H1 (cell line): ENCODE data around the gene SNRPN. TPM values are rescaled to one million over a fixed set of nuclear protein-coding genes. Genes with fewer than 3 reads are reported as not detected.

Experiments
- CTCF ChIA-PET: fragments of 300-600 bp; sonication (Branson Sonifier 250); formaldehyde crosslinking; loops from one replicate; lab custom pipeline; 2021; ENCODE audit not compliant: partially characterized antibody; lab: Charles Lee
- POLR2A ChIA-PET: fragments of 300-600 bp; sonication (Branson Sonifier 250); formaldehyde crosslinking; loops from one replicate; lab custom pipeline; 2021; ENCODE audit warnings: inconsistent platforms; ENCODE audit not compliant: partially characterized antibody; lab: Charles Lee
- DNase-seq, 2 experiments: peaks; one replicate each; pipeline versions ENCODE4 v3.0.0 to v3.0.0-alpha.2; 2010 to 2022; ENCODE audit warnings: low spot score in 2 of 2, low read depth in 1 of 2, mixed read lengths in 1 of 2
- FAIRE-seq: peaks from 2 replicates; lab custom pipeline; 2011; peaks lifted over from hg19 to GRCh38; lab: Jason Lieb, UNC
- H2AFZ ChIP-seq: 2 replicates; pipeline ENCODE4 v1.8.1; 2012; ENCODE audit warnings: low read length, inconsistent platforms
- H2AK5ac ChIP-seq: 2 replicates; pipeline ENCODE4 v1.6.1; 2013; ENCODE audit warnings: low read depth, low read length
- H2BK120ac ChIP-seq: replicated peaks from 2 replicates; pipeline ENCODE3; 2013; ENCODE audit warnings: low read depth, low read length, inconsistent platforms
- H2BK12ac ChIP-seq: 2 replicates; pipeline ENCODE4 v1.6.1; 2013; ENCODE audit warnings: low read depth, low read length
- H2BK15ac ChIP-seq: 2 replicates; pipeline ENCODE4 v1.6.1; 2013; ENCODE audit warnings: low read length
- H2BK20ac ChIP-seq: 2 replicates; pipeline ENCODE4 v1.6.1; 2013; ENCODE audit warnings: low read length
- H2BK5ac ChIP-seq: 2 replicates; pipeline ENCODE4 v1.6.1; 2013; ENCODE audit warnings: low read depth, low read length
- H3K14ac ChIP-seq: 2 replicates; pipeline ENCODE4 v1.6.1; 2013; ENCODE audit warnings: inconsistent platforms; ENCODE audit not compliant: insufficient read length
- H3K18ac ChIP-seq: 2 replicates; pipeline ENCODE4 v1.6.1; 2013; ENCODE audit warnings: low read length; ENCODE audit errors: extremely low read depth
- H3K23ac ChIP-seq: 2 replicates; pipeline ENCODE4 v1.6.1; 2013; ENCODE audit warnings: inconsistent platforms; ENCODE audit not compliant: insufficient read length
- H3K23me2 ChIP-seq: 2 replicates; pipeline ENCODE4 v1.6.1; 2013; ENCODE audit warnings: low read depth, low read length
- H3K27ac ChIP-seq: 2 replicates; pipeline ENCODE4 v1.6.1; 2011; ENCODE audit warnings: low read depth, low read length, inconsistent platforms
- H3K27me3 ChIP-seq, 4 experiments: replicated peaks in 1 of 4; 1 replicate in 1 of 4; 2 replicates in 3 of 4; pipeline versions ENCODE4 v1.6.1 to v1.8.1; 2011 to 2013; ENCODE audit warnings: low read length in 3 of 4, mild to moderate bottlenecking in 3 of 4, inconsistent platforms in 2 of 4, mixed read lengths in 2 of 4, moderate library complexity in 1 of 4; ENCODE audit not compliant: control insufficient read depth in 3 of 4, insufficient read depth in 3 of 4; ENCODE audit errors: extremely low read depth in 1 of 4
- H3K36me3 ChIP-seq, 4 experiments: 2 replicates each; pipeline versions ENCODE4 v1.6.1 to v1.8.1; 2011 to 2013; ENCODE audit warnings: mild to moderate bottlenecking in 4 of 4, low read length in 3 of 4, moderate library complexity in 2 of 4, control low read depth in 1 of 4, inconsistent platforms in 1 of 4; ENCODE audit not compliant: insufficient read depth in 4 of 4, control insufficient read depth in 2 of 4
- H3K4ac ChIP-seq: replicated peaks from 2 replicates; pipeline ENCODE3; 2013; ENCODE audit warnings: low read length, low read depth, mixed read lengths, inconsistent platforms; ENCODE audit not compliant: insufficient read length
- H3K4me1 ChIP-seq, 4 experiments: replicated peaks in 1 of 4; 1 replicate in 1 of 4; 2 replicates in 3 of 4; pipeline versions ENCODE4 v1.6.1 to v1.8.1; 2011 to 2013; ENCODE audit warnings: low read length in 3 of 4, inconsistent platforms in 2 of 4, mixed read lengths in 1 of 4; ENCODE audit not compliant: insufficient read depth in 4 of 4, control insufficient read depth in 3 of 4
- H3K4me2 ChIP-seq, 2 experiments: 2 replicates each; pipeline versions ENCODE4 v1.6.1 to v1.8.1; 2011 to 2013; ENCODE audit warnings: low read depth in 2 of 2, low read length in 2 of 2, control low read depth in 1 of 2, inconsistent platforms in 1 of 2, mild to moderate bottlenecking in 1 of 2; ENCODE audit not compliant: insufficient read depth in 1 of 2
- H3K4me3 ChIP-seq, 4 experiments: fragments of 200-600, 300-600 bp in 1 of 4; sonication (generic), shearing (Covaris generic), sonication (Bioruptor Twin) in 1 of 4; 2 replicates each; pipeline versions ENCODE4 v1.5.1 to v1.8.1; 2011 to 2016; ENCODE audit warnings: low read length in 4 of 4, low read depth in 3 of 4, control low read depth in 2 of 4, inconsistent platforms in 2 of 4, mild to moderate bottlenecking in 2 of 4, mixed read lengths in 1 of 4, moderate library complexity in 1 of 4; ENCODE audit not compliant: insufficient read depth in 2 of 4; ENCODE audit errors: extremely low read depth in 1 of 4
- H3K56ac ChIP-seq: replicated peaks from 2 replicates; pipeline ENCODE3; 2013; ENCODE audit warnings: low read depth, mild to moderate bottlenecking, mixed read lengths, low read length, inconsistent platforms; ENCODE audit not compliant: insufficient read length
- H3K79me1 ChIP-seq: 2 replicates; pipeline ENCODE4 v1.6.1; 2013; ENCODE audit warnings: low read depth, low read length, control low read depth
- H3K79me2 ChIP-seq, 2 experiments: 2 replicates each; pipeline versions ENCODE4 v1.6.1 to v1.8.1; 2012 to 2013; ENCODE audit warnings: low read length in 2 of 2, mild to moderate bottlenecking in 2 of 2, inconsistent platforms in 1 of 2; ENCODE audit not compliant: insufficient read depth in 2 of 2, control insufficient read depth in 1 of 2
- H3K9ac ChIP-seq, 4 experiments: replicated peaks in 1 of 4; 1 replicate in 1 of 4; 2 replicates in 3 of 4; pipeline versions ENCODE4 v1.6.1 to v1.8.1; 2011 to 2013; ENCODE audit warnings: low read depth in 3 of 4, low read length in 3 of 4, control low read depth in 2 of 4, mild to moderate bottlenecking in 2 of 4, moderate library complexity in 2 of 4, inconsistent platforms in 1 of 4; ENCODE audit errors: extremely low read depth in 1 of 4
- H3K9me3 ChIP-seq, 2 experiments: 2 replicates each; pipeline versions ENCODE4 v1.6.1 to v1.8.1; 2012 to 2013; ENCODE audit warnings: mild to moderate bottlenecking in 2 of 2, moderate library complexity in 2 of 2, control low read depth in 1 of 2, inconsistent platforms in 1 of 2, low read depth in 1 of 2, low read length in 1 of 2, mixed read lengths in 1 of 2; ENCODE audit not compliant: insufficient read depth in 2 of 2
- H4K20me1 ChIP-seq, 2 experiments: replicated peaks in 1 of 2; 2 replicates each; pipeline versions ENCODE3 to v1.8.1; 2011 to 2013; ENCODE audit warnings: inconsistent platforms in 2 of 2, low read length in 2 of 2, mild to moderate bottlenecking in 1 of 2; ENCODE audit not compliant: insufficient read depth in 2 of 2, control insufficient read depth in 1 of 2
- H4K5ac ChIP-seq: 2 replicates; pipeline ENCODE4 v1.6.1; 2013; ENCODE audit warnings: low read length, low read depth, mixed read lengths, inconsistent platforms; ENCODE audit not compliant: insufficient read length
- H4K8ac ChIP-seq: 2 replicates; pipeline ENCODE4 v1.8.0; 2013; ENCODE audit warnings: mild to moderate bottlenecking, moderate library complexity, low read length, inconsistent platforms; ENCODE audit not compliant: insufficient read depth; ENCODE audit errors: extremely low read depth
- H4K91ac ChIP-seq: replicated peaks from 2 replicates; pipeline ENCODE3; 2013; ENCODE audit warnings: low read length, mixed read lengths, inconsistent platforms; ENCODE audit not compliant: insufficient read length
- BACH1 ChIP-seq: IDR thresholded peaks from 2 replicates; pipeline ENCODE4 v1.6.1; 2012; ENCODE audit warnings: low read length, improper control_type of control experiment
- POLR2A ChIP-seq, 2 experiments: IDR thresholded peaks; 1 replicate in 1 of 2; 2 replicates in 1 of 2; pipeline ENCODE4 v1.6.1; 2011; ENCODE audit warnings: low read depth in 2 of 2, low read length in 2 of 2, mild to moderate bottlenecking in 2 of 2; ENCODE audit errors: control extremely low read depth in 1 of 2
- SAP30 ChIP-seq: fragments of 300-600 bp; sonication (generic); IDR thresholded peaks from 2 replicates; pipeline ENCODE4 v1.7.1; 2012; ENCODE audit warnings: low read length, moderate library complexity, mild to moderate bottlenecking, inconsistent platforms; ENCODE audit not compliant: insufficient read depth, insufficient replicate concordance
- SUZ12 ChIP-seq: fragments of 200-600 bp; sonication (generic); IDR thresholded peaks from 2 replicates; pipeline ENCODE4 v1.6.1; 2012; ENCODE audit warnings: mild to moderate bottlenecking, inconsistent platforms, low read length, moderate library complexity, mixed read lengths
- TAF7 ChIP-seq: optimal IDR thresholded peaks from 2 replicates; pipeline ENCODE3; 2011; ENCODE audit warnings: low read depth, mild to moderate bottlenecking, inconsistent platforms, low read length, moderate library complexity, borderline replicate concordance
- TCF12 ChIP-seq: IDR thresholded peaks from 2 replicates; pipeline ENCODE4 v1.6.1; 2011; ENCODE audit warnings: low read depth, mild to moderate bottlenecking, low read length
- WGBS, 2 experiments: shearing (Covaris generic) in 1 of 2; methylation state at CpG; one replicate each; pipeline versions ENCODE4 v1.1.6 to v1.1.7; 2013 to 2015; ENCODE audit warnings: low lambda C conversion rate in 2 of 2, mixed read lengths in 2 of 2, inconsistent platforms in 1 of 2, low coverage in 1 of 2, missing lambda C conversion rate in 1 of 2; ENCODE audit not compliant: insufficient replicate concordance in 2 of 2, insufficient coverage in 1 of 2, insufficient read length in 1 of 2; ENCODE audit errors: extremely low coverage in 1 of 2, missing lambda C conversion rate in 1 of 2; 5-methylcytosine and 5-hydroxymethylcytosine counted together
- polyA plus RNA-seq, 7 experiments: library from polyadenylated mRNA; depleted of rRNA in 3 of 7; stranded (reverse) in 5 of 7; unstranded in 2 of 7; fragments of >200 nt in 5 of 7; fragments of 200-250 nt in 2 of 7; gene quantifications; 1 replicate in 5 of 7; 2 replicates in 1 of 7; 4 replicates in 1 of 7; pipeline versions ENCODE4 v1.2.1 to v1.2.3, GENCODE V29; 2011 to 2013; ENCODE audit warnings: missing spikeins in 2 of 7, mixed read lengths in 2 of 7
- total RNA-seq: library from RNA; stranded (reverse); fragmentation: NEBNext Ultra II Directional; extraction: Animal tissue kit (Norgen Biotek cat#: 25700); gene quantifications from 2 replicates; pipeline ENCODE4 v1.2.1, GENCODE V29; 2021

The SNRPN gene
- total and polyA plus RNA-seq, 2 of the 8 experiments (the other 6 are each of a cell fraction or from before 2014, with no cell fraction given): 905 to 1,396 TPM

DNA sequence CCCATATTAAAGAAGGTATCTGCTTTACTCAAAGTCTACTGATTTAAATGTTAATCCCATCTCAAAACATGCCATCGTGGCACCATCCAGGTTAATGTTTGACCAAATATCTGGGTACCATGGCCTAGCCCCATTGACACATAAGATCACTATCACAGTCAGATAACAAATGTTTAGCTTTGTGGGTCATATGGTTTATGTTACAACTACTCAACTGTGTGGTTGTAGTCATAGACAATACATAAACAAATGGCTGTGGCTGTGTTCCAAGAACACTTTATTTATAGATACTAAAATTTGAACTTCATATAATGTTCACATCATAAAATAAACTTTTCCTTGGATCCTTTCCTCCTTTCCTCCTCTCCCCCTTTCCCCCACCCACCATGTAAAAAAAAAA is 9.8 kb upstream of the SNRPN start:
- no peak overlapping the region for H2BK120ac ChIP-seq
- no peak overlapping the region for H2BK15ac ChIP-seq
- no peak overlapping the region for H4K5ac ChIP-seq
- DNase-seq: no peak
- no peak overlapping the region for H3K27ac ChIP-seq
- ChIA-PET CTCF (interaction anchor here (0.6 kb wide), 1 partner anchor 10 kb away, joined by 3 read pairs; no protein-coding TSS in a partner anchor), POLR2A (interaction anchor here (0.6 to 3.1 kb wide), 4 partner anchors 12 to 110 kb away, joined by 3 to 16 read pairs (median 4); no protein-coding TSS in a partner anchor)
- no peak overlapping the region for H3K23ac ChIP-seq
- no peak overlapping the region for H2BK12ac ChIP-seq
- no peaks in the 10 kb centered on the region for H3K36me3 ChIP-seq
- no peak overlapping the region for H2BK5ac ChIP-seq
- no peaks in the 10 kb centered on the region for H4K20me1 ChIP-seq
- no peaks in the 10 kb centered on the region for H3K27me3 ChIP-seq
- no peak overlapping the region for H2AK5ac ChIP-seq
- H3K79me1 ChIP-seq: no peaks in the 10 kb centered on the region
- H3K4me3 ChIP-seq: no peak overlapping the region
- H3K14ac ChIP-seq: no peak overlapping the region
- 81% methylated on average over 1 of the region's 1 CpG; no CpG with 5 or more reads in 1 of the 2 experiments for WGBS, 2 experiments
- no peak for TF ChIP-seq POLR2A (IDR thresholded peaks at IDR 0.05; ENCODE audit: control extremely low read depth in 1 of 2, low read depth in 2 of 2, low read length in 2 of 2)
- no peak for TF ChIP-seq SAP30
- TF ChIP-seq TCF12: no peak
- TF ChIP-seq TAF7: no peak
- TF ChIP-seq BACH1: no peak
- no peak for TF ChIP-seq SUZ12
- peaks cover 0 to 9% of the 10 kb centered on the region in 2 experiments; a peak in 2 of 4 replicates for H3K9me3 ChIP-seq
- no peak overlapping the region for H3K4me2 ChIP-seq
- H3K4me1 ChIP-seq: no peaks in the 10 kb centered on the region
- no peak overlapping the region for H2AFZ ChIP-seq
- H3K23me2 ChIP-seq: no peaks in the 10 kb centered on the region
- no peak overlapping the region for H3K4ac ChIP-seq
- H4K8ac ChIP-seq: no peak overlapping the region
- H3K79me2 ChIP-seq: no peaks in the 10 kb centered on the region; a peak in 1 of 4 replicates
- no peak overlapping the region for H3K18ac ChIP-seq
- H4K91ac ChIP-seq: no peak overlapping the region
- no peak overlapping the region for H3K9ac ChIP-seq
- H3K56ac ChIP-seq: no peak overlapping the region
- no peak overlapping the region for H2BK20ac ChIP-seq
- FAIRE-seq: no peak
